Kidney (tissue), 14 donors: ENCODE results near the gene GALNT18. TPM values are rescaled to one million over a fixed set of nuclear protein-coding genes. Genes with fewer than 3 reads are reported as not detected.

Source experiments
- DNase-seq, 5 donors: peaks; one replicate each; pipeline ENCODE4 v3.0.0-alpha.2; 2013 to 2020
- FAIRE-seq: peaks from 2 replicates; lab custom pipeline; 2012; peaks lifted over from hg19 to GRCh38; lab: Jason Lieb, UNC
- H3K27ac ChIP-seq, 2 donors: one replicate each; pipeline ENCODE4 v1.7.0; 2013; ENCODE audit warnings: low read depth in 2 of 2, low read length in 2 of 2, inconsistent platforms in 1 of 2
- H3K27me3 ChIP-seq: one replicate; pipeline ENCODE4 v1.7.1; 2013; ENCODE audit warnings: low read length, inconsistent platforms; ENCODE audit not compliant: control insufficient read depth, insufficient read depth
- H3K36me3 ChIP-seq, 3 donors: one replicate each; pipeline versions ENCODE4 v1.7.0 to v1.7.1; 2013; ENCODE audit warnings: low read length in 3 of 3, control low read depth in 1 of 3, inconsistent platforms in 1 of 3; ENCODE audit not compliant: insufficient read depth in 3 of 3, control insufficient read depth in 2 of 3
- H3K4me1 ChIP-seq, 3 donors: one replicate each; pipeline versions ENCODE4 v1.7.0 to v1.7.1; 2013; ENCODE audit warnings: low read length in 3 of 3, inconsistent platforms in 1 of 3, low read depth in 1 of 3; ENCODE audit not compliant: control insufficient read depth in 2 of 3, insufficient read depth in 2 of 3
- H3K4me3 ChIP-seq, 3 donors: one replicate each; pipeline versions ENCODE4 v1.7.0 to v1.8.1; 2013; ENCODE audit warnings: low read length in 3 of 3, control low read depth in 1 of 3, inconsistent platforms in 1 of 3
- H3K9ac ChIP-seq, 3 donors: one replicate each; pipeline versions ENCODE4 v1.7.0 to v1.7.1; 2013; ENCODE audit warnings: low read length in 3 of 3, control low read depth in 1 of 3, inconsistent platforms in 1 of 3
- H3K9me3 ChIP-seq, 3 donors: one replicate each; pipeline versions ENCODE4 v1.7.0 to v1.7.1; 2013; ENCODE audit warnings: low read length in 3 of 3, control low read depth in 1 of 3, inconsistent platforms in 1 of 3; ENCODE audit not compliant: control insufficient read depth in 2 of 3, insufficient read depth in 1 of 3
- intact Hi-C: fragments of 100-400 bp; cut with DNase I; formaldehyde crosslinking; loops from one replicate; pipeline ENCODE4 v1.11.1; 2022
- polyA plus RNA-seq: library from polyadenylated mRNA; stranded (reverse); fragments of 350-450 nt; fragmentation: Illumina TruSeq; extraction: RNeasy Lipid Tissue Mini Kit (QIAGEN cat#74804); gene quantifications from one replicate; pipeline ENCODE4 v1.2.3, GENCODE V29; 2014; ENCODE audit warnings: low read depth, low replicate concordance; ENCODE audit not compliant: insufficient read depth
- total RNA-seq: library from RNA; stranded (reverse); fragmentation: NEBNext Ultra II Directional; extraction: Animal tissue kit (Norgen Biotek cat#: 25700); gene quantifications from one replicate; pipeline ENCODE4 v1.2.1, GENCODE V29; 2021
- TF ChIP-seq, protein P1 (sequence below): IDR thresholded peaks from 3 replicates; pipeline ENCODE4 v1.5.1; 2012; ENCODE audit warnings: mild to moderate bottlenecking, moderate library complexity, borderline replicate concordance; ENCODE audit not compliant: insufficient read depth; ENCODE audit errors: extremely low read depth
- donor health status: control.
- donor health status: control.
- donor health status: control.
- donor health status: control.
- donor health status: control.
- donor health status: DM: yes; HTN: yes; CAD: no.
- donor health status: Normal renal cell carcinoma (clear cell type).

GALNT18 gene
- total and polyA plus RNA-seq, 2 donors from 2014 or later, result 27.2 to 42.1 TPM

DNA sequence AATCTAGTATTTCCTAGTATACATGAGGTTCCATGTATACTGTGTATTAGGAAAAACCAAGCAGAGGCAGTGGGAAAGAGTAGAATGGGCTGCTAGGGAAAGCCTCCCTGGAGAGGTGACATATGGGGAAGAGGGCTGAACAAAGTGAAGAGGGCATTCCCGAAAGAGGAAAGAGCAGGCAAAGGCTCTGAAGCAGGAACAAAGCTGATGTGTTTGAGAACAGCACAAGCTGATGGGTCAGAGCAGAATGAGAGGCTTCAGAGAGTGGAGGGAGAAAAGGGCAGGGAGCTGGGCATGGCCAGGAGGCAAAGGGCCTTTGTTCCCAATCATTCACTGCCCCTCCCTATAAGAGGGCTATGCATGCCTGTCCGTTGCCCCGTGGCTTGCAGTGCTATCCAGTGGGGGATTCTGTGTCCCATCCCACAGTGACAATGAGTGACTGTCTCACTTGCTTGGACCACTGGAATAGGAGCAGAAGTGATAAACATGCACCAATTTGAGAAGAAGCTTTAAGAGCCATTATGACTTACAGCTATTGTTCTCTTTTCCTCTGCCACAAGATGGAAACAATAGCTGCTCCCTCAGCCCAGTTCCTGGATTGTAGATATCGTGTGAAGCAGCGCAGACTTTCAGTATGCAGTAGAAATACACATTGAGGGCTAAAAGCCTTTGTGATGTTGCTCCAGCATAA is 39.6 kb downstream of the GALNT18 start:
- no peaks in the 10 kb centered on the region for H3K36me3 ChIP-seq
- H3K27me3 ChIP-seq, result no peaks in the 10 kb centered on the region
- H3K4me1 ChIP-seq, result peaks cover 0 to 24% (median 18%) of the 10 kb centered on the region in 3 donors
- no peak overlapping the region for H3K4me3 ChIP-seq
- intact Hi-C loops, result no loop called here
- H3K9ac ChIP-seq, result no peak overlapping the region
- no peak overlapping the region for H3K27ac ChIP-seq
- no peak for FAIRE-seq
- DNase-seq, result no peak
- no peaks in the 10 kb centered on the region for H3K9me3 ChIP-seq
- TF ChIP-seq, protein P1, sequence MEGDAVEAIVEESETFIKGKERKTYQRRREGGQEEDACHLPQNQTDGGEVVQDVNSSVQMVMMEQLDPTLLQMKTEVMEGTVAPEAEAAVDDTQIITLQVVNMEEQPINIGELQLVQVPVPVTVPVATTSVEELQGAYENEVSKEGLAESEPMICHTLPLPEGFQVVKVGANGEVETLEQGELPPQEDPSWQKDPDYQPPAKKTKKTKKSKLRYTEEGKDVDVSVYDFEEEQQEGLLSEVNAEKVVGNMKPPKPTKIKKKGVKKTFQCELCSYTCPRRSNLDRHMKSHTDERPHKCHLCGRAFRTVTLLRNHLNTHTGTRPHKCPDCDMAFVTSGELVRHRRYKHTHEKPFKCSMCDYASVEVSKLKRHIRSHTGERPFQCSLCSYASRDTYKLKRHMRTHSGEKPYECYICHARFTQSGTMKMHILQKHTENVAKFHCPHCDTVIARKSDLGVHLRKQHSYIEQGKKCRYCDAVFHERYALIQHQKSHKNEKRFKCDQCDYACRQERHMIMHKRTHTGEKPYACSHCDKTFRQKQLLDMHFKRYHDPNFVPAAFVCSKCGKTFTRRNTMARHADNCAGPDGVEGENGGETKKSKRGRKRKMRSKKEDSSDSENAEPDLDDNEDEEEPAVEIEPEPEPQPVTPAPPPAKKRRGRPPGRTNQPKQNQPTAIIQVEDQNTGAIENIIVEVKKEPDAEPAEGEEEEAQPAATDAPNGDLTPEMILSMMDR, result no peak

DNA sequence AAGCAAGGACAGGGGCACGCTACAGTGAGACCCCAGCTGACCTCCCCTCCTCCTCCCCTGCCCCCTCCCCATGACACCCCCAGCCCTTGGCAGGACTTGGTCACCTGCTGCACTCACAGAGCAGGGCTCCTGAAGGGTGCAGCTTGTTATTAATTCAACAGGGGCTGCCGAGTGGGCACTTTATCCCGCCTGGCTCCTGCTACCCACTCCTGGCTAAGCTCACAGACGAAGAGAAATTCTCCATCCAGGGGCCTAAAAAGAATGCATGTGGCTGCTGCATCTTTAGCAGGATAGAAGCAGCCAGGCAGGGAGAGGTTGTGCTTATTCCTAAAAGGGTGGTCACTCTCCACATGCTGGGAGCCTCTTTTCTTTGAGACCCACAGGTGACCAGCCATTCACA is 40.3 kb downstream of the GALNT18 start:
- no peak for FAIRE-seq
- Histone ChIP-seq H3K9me3 (no peaks in the 10 kb centered on the region), H3K27ac (no peak overlapping the region), H3K4me1 (peaks cover 0 to 28% (median 18%) of the 10 kb centered on the region in 3 donors), H3K27me3 (no peaks in the 10 kb centered on the region), H3K9ac (no peak overlapping the region), H3K4me3 (no peak overlapping the region), H3K36me3 (no peaks in the 10 kb centered on the region)
- DNase-seq, result no peak
- intact Hi-C loops, result no loop called here
- TF ChIP-seq, protein P1, result no peak

DNA sequence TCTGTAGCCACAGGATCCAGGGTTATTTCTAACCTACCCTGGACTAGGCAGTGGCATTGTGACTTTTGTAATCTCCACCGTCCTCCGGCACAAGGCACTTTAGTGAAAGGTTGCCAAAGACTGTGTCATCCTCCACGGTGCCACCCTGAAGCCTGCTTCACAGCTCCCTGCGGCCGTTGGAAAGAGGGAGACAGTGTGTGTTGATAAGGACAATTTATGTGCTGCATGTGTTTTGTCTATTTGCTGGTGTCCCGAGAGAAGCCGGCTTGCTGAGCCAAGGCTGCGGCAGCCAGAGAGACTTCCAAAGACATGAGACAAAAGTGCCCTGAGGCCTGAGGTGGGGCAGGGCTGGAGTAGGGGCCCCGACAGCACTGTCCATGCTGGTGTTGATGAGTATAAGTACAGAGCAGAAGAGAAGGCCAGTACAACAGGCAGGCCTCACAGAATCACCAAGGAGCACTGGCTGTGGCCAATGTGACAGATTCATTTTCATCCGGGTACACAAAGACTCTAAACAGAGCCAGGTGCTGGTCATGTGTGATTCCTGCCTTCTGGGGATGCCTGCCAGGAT is 40.9 kb downstream of the GALNT18 start:
- peaks cover 0 to 28% (median 18%) of the 10 kb centered on the region in 3 donors for H3K4me1 ChIP-seq
- FAIRE-seq, result no peak

More for the DNA sequence above, 40.9 kb downstream of the GALNT18 start:
- TF ChIP-seq, protein P1, result no peak
- Histone ChIP-seq H3K9ac (no peak overlapping the region), H3K4me3 (no peak overlapping the region), H3K27me3 (no peaks in the 10 kb centered on the region), H3K9me3 (no peaks in the 10 kb centered on the region), H3K36me3 (no peaks in the 10 kb centered on the region), H3K27ac (no peak overlapping the region)
- no peak for DNase-seq
- intact Hi-C loops, result no loop called here
